ENCODE data around the gene EFNA5.
"Not testable (repeated sequence)": the region's sequence is repeated elsewhere in the genome, so short reads cannot be mapped to it uniquely, and the experiment has no call there.

The EFNA5 gene

DNA sequence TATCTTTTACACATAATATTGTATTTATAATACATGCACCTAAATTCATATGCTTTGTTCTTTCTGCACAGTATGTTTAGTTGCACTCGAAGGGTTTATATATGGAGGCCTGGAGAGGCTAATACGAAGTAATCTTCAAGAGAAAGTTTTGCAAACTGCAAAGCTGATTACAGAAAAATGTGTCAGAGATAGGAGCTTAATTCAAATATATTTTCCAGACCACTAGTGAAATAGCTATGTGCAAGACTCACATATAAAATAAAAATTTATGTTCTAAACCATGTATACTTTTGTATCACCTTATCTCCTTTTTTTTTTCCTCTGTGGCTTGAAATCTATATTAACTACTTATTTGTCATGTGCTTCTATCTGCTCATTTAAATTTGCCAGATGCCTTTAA, 313.8 kb downstream of the EFNA5 start:
- DNase-seq: no peak

DNA sequence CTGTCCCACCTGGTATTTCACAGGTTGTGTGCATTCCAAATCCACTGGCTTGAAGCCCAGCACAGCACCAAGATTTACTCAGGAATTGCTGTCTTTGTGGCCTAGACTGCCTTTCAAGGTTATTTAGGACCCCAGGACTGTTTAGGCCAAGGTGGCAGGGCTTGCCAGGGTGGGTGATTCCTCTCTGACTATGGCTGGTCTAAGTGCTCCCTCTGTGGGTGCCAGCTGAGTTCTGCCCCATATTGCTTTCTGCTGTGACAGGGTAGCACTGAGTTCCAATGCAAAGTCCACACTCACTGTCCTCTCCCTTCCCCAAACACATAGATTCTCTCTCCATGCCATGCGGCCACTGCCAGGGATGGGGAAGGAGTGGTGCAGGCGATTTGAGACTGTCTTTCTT, 318.2 kb downstream of the EFNA5 start:
- DNase-seq: no peak

DNA sequence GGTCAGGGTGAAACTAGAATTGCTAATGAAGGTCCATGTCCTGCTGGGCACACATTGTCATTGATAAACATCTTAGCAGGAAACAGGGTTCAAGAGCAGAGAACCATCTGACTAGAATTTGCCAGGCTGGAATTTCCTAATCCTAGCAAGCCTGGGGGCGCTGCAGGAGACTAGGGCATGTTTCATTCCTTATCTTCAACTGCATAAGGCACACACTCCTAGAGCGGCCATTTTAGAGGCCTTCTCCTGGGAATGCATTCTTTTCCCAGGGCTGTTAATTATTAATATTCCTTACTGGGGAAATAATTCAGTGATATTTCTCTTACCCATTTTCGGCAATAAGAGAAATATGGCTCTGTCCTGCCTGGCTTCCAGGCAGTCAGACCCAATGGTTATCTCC, 324.2 kb downstream of the EFNA5 start:
- DNase-seq: not testable (repeated sequence)

DNA sequence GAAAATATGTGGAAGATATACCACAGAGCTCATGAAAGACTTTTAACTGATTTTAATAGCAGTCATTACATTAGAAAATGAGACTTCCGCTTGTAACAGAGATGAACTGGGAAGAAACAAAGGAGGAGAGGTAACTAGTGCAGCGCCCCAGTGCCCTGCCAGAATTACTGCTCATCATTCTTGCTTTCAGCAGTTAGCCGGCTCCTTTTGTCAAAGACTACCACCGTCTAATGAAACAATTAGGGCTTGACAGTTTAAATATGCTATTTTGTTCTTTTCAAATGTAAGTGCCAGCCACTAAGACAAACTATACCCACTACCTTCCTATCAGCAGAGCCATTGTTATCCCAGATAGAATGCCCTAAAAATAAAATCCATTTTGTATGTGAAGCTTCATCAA, 328.4 kb downstream of the EFNA5 start:
- peak; percentile 58 for DNase-seq

DNA sequence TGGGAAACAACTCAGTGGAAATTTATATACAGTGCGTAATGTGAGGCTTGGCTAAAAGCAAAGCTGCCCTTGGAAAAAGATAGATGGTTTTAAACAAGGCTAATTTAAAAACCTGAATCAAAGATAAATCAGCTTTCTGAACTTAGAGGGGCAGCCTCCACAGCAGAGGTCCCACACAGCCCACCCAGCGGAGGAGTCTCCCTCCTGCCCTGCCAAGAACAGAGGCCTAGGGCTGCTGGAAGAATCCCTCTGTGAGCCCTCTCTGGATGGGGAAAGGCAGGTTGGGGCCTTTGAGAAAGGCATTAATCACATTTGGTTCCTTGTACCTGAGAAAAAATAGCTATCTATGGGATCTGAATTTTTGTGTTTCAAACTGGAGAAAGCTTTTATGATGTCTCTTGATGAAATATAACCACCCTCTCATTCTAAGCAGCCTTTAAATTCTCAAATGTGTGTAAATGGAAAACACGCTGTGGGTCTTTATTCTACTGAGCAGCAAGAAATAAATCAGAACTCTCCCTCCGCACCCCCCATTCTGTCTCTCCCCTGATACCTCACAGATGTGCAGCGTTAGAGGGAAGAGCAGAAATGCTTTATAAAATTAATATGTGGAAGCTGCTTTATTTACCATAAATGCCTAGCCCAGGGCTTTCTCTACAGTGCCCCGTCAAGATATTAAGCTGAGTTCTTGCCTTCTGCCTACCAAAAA, 329.2 kb downstream of the EFNA5 start:
- DNase-seq: no peak

DNA sequence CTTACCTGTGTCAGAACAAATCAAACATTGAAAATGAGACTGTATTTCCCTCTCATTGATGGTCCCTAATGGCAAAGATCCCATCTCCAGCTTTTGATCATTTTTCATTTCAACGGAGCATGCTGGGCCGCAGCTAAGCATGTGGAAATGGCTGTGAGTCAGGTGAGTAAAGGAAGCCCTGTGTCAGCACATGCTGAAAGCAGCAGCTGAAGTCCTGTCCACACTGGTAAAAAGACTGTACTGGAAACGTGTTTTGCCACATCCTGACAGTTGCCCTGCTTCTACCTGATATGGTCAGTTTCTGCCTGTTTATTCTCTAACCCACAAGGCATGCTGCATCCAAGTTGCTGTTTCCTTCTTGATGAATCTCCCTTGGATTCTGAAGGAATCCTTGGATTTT, 330.1 kb downstream of the EFNA5 start:
- no peak for DNase-seq

DNA sequence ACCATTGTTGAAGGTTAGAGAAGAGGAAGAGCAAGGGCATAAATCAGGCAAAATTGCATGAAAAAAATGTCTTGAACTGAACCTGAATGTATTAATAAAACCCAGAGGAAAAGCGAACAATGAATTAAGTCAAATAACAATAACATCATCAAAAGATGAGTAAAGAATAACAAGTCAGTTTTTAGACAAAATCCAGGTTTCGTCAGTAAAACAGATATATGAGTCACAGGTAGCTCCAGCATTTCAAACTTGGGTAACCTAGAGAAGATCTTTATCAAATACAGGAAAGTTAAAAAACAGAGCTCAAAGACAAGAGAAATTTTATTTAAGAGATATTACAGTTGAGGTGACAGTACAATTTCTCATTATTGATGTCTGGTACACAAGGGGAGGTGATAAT, 332.4 kb downstream of the EFNA5 start:
- no peak for DNase-seq

DNA sequence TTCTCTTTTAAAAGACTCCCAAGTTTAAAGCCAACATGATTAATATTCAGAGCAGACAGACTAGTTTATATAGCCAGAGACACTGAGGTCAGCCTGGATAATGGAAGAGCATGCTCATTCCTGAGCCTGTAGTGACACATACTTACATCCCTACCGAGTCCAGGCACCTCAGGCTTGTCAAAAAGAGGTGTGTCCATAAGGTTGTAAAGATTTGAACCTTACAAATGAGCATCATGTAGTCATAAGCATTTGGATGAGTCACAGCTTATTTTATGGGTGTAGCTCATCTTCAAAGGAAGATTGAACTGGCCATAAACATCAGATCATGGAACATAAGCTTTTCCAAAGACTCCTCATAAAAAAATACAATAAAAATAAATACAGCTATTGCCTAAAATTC, 333.5 kb downstream of the EFNA5 start:
- no peak for DNase-seq

DNA sequence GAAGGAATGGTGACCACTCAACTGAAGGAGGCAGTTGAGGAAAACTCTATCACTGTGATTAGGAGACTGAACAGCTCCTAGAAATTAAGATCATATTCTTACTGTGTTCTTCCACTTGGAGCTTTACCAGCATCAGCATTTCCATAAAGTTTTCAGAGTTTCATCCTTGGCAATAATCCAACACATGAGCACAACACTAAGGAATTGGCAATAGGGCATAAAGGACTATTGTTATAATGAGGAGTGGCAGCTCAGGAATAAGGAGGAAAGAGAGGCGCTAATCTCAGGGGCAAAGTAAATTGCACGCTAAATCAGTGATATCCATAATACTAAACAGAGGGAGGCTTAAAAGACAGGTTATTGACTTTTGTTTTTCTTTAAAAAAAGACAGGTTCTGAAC, 338.9 kb downstream of the EFNA5 start:
- no peak for DNase-seq

DNA sequence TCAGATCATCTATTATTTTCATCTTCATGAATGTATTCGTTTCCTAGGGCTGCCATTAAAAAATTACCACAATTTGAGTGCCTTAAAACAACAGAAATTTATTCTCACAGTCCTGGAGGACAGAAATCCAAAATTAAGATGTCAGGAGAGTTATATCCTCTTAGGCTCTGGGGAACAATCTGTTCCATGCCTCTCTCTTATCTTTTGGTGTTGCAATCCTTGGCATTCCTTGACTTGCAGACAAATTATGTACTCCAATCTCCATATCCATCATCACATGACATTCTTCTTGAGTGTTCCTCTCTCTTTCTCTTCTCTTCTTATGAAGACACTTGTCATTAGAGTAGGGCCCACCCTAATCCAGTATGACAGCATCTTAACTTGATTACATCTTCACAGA, 339.4 kb downstream of the EFNA5 start:
- DNase-seq: no peak

DNA sequence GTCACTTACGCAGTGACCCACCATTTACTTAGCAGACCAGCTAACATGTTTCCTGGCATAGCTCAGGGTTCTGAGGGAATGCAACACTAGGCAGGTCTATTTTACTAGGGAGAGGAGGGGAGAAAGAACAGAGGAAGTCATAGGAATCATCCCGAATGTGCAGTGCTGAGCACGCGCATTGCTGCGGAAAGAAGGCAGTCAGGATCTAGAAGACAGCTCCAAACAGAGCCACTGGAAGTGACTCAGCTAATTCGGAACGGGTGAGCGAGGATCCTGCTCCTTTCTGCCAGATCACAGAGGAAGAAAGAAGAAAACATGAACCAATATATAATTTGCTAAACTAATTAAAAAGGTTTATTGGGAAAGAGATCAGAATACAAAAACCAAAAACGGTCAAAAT, 339.8 kb downstream of the EFNA5 start:
- no peak for DNase-seq

DNA sequence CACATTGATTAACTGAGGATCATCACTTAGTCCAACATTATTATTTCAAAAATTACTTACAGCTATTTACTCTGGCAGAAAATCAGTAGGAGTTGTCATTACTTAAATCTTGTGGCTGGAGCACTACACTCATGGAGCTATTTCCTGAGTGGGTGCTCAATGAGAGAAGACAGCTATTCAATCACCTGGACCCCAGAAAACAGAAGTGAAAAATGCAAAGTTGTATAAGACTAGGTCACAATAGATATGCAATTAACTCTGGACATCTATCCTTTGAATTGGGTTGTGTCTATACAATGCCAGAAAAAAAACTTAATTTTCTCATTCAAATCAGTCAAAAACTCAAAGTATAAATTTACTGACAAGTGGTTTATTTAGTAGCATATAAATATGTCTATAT, 340.9 kb downstream of the EFNA5 start:
- no peak for DNase-seq

Measured in NCI-H1436 treated with DMSO at 0.1 percent for 48 hours (cell line).